ENCODE results near the gene ADGRG6. TPM values are rescaled to one million over a fixed set of nuclear protein-coding genes. Genes with fewer than 3 reads are reported as not detected.

ADGRG6 gene
- total RNA-seq, 1 experiment from 2014 or later: 73.8 TPM

DNA sequence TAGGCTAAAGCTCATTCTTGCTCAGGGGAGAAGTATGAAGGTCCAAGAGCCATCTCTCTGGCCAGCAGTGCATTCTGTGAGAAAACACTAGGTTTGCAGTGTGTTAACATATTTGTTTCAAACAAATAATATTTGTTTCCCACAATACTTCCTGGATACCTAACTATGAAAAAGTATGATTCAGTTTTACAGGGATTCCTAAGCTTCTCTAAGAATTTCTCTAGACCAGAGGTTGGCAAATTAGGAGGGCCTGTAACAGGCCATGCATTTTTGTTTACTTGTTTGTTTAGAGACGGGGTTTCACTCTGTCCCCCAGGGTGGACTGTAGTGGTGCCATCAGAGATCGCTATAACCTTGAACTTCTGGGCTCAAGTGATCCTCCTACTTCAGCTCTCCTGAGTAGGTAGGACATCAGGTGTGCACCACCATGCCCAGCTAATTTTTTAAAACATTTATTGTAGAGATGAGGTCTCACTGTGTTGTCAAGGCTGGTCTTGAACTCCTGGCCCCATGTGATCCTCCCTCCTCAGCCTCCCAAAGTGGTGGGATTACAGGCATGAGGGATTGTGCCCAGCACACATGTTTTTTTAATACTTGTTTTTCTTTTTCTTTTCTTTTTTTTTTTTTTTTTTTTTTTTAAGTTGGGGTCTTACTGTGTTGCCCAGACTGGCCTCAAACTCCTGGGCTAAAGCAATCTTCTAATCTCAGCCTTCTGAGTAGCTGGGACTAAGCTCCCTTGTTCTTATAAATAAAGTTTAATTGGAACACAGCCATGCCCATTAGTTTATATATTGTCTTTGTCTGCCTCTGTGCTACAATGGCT, 71.7 kb downstream of the ADGRG6 start:
- DNase-seq (ENCODE audit: extremely low read depth, low read depth): no peak

GRCh38 chr6:142374091-142374770, 72.4 kb downstream of the ADGRG6 start:
- DNase-seq (ENCODE audit: extremely low read depth, low read depth): no peak

- peak; percentile 69 for DNase-seq (ENCODE audit: extremely low read depth, low read depth)
Observed at GRCh38 chr6:142374965-142375733, 73.3 kb downstream of the ADGRG6 start.

DNA sequence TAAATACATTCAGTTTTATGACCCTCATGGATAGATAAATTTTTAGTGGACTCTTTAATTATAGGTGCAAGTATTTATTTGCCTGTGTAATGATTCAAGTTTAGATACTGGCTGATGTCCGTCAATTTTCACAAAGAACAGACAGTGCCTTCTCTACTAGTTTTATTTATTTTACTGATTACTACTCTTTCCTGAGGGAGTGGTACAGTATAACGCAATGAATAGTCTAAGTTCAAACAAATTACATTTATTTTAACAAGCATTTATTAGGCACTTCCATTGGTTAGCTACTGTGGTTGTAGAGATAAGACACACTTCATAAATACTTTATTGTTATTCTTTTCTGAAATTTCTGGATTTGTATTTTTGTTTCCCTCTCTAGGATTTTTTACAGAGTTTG, 74.3 kb downstream of the ADGRG6 start:
- no peak for DNase-seq (ENCODE audit: extremely low read depth, low read depth)

- peak; percentile 74 for DNase-seq (ENCODE audit: extremely low read depth, low read depth)
Observed at GRCh38 chr6:142376800-142377496, 75.1 kb downstream of the ADGRG6 start.

- no peak for DNase-seq (ENCODE audit: extremely low read depth, low read depth)
Observed at GRCh38 chr6:142377497-142377848, 75.7 kb downstream of the ADGRG6 start.

- peak; percentile 52 for DNase-seq (ENCODE audit: extremely low read depth, low read depth)
Observed at GRCh38 chr6:142378138-142378875, 76.5 kb downstream of the ADGRG6 start.

GRCh38 chr6:142380626-142381025, 78.8 kb downstream of the ADGRG6 start:
- no peak for DNase-seq (ENCODE audit: extremely low read depth, low read depth)

DNA sequence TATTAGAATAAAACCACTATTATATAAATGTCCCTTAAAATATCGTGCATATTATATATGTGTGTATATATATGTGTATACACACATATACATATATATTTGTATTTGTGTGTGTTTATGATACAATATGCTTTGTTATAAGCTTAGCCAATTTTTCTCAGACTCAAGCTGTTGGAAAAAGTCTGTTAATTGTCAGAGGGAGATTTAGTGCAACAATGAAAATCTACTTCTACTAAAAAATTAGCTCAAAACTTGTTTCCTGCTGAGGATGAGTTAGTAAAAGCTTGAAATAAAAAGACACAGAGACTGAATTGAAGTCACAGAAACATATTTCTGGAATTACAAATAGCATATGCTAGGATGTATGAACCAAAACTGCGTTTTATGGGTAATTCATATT, 79.4 kb downstream of the ADGRG6 start:
- no peak for DNase-seq (ENCODE audit: extremely low read depth, low read depth)

DNA sequence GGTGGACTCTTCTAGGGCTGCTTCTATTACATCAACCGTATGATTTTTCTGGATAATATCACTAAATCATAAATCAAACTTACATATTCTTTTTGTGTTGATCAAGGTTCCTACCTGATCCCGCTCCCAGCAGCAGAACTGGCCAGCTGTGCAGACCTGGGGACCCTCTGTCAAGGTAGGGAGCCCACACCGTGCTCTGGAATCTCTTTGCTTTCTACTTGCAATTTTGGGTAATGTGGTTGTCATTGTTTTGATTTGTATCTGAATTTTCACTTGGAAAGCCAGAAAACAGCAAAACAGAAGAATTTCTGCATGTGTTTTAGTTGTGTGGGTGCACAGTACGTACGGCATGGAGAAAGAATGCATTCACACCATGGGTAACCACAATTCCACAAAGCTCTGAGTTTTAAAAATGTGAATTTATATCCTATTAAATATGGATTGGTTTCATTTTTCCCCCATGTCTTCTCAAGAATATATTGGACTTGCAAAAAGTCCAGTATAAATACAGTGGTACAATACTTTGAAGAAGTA, 80.1 kb downstream of the ADGRG6 start:
- DNase-seq (ENCODE audit: extremely low read depth, low read depth): no peak

DNA sequence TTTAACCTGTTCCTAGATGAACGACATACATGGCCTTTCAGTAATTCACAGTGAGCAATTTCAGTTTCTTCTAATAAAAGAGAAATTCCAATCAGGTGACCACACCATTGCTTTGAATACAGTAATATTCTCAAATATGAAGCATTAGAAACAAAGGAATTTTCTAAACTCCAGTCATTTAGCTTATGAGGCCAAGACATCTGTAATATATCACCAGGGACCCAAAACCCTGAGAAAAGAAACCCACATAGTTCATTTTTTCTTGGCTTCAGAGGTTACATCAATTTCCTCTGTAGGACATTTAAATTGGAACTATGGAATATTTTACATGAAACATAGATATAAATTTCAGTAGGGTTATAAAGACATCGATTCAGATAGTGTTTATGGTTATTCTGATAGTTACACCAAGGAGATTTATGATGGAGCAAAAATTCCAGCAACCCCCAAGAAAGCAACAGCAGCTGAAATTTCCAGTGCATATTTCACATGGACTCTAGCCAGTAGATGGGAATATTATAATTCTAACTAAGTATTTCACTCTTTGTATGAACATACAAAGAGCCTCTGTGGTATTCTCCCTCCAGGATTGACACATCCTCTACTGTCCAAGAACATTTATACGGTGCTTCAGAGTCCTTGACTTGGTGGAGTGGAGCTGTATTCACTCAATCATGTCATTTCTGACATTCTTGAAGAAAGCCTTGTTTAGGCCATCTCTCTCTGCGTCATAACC, 82.9 kb downstream of the ADGRG6 start:
- DNase-seq (ENCODE audit: extremely low read depth, low read depth): no peak

- DNase-seq (ENCODE audit: extremely low read depth, low read depth): no peak
Observed at GRCh38 chr6:142385352-142385751, 83.5 kb downstream of the ADGRG6 start.

GRCh38 chr6:142386657-142387056, 84.8 kb downstream of the ADGRG6 start:
- DNase-seq (ENCODE audit: extremely low read depth, low read depth): no peak

- no peak for DNase-seq (ENCODE audit: extremely low read depth, low read depth)
Observed at GRCh38 chr6:142387997-142388815, 86.4 kb downstream of the ADGRG6 start.

DNA sequence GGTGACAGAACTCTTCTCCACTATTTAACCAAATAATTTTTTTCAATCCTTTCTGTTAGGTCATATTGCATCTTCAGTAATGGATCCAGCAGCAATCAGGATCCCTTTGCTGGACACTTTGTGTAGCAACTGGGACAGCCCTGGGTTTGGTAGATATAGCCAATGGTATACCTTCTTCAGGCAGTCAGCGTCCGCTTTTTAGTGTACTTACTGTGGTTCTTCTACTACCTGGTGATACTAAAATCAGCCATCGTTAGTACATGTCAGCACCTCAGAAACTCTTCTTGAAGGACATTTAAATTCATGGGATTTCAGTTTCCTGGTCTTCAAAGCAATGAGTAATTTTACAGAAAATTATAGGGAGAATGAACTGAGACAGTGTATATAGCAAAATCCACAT, 93.5 kb downstream of the ADGRG6 start:
- no peak for DNase-seq (ENCODE audit: extremely low read depth, low read depth)

- no peak for DNase-seq (ENCODE audit: extremely low read depth, low read depth)
Observed at GRCh38 chr6:142395768-142396231, 94.0 kb downstream of the ADGRG6 start.

DNA sequence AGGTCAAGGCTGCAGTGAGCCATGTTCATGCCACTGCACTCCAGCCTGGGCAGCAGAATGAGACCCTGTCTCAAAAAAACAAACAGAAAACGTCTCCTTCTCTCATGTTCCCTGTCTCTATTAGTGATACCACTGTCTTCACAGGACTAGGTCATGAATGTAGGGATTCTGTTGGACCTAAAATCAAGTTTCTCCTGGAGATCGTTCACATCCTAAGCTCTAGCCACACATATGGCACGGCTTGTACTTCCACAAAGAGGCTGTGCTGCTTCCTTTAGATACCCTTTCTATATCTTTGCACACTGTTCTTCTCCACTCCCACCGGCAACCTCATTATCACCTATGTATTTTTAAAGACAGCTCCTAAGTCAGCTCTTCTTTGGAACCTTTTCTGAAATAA, 96.5 kb downstream of the ADGRG6 start:
- DNase-seq (ENCODE audit: extremely low read depth, low read depth): no peak

- no peak for DNase-seq (ENCODE audit: extremely low read depth, low read depth)
Observed at GRCh38 chr6:142399739-142400138, 97.9 kb downstream of the ADGRG6 start.
